Measurements from ENCODE around the gene FYN.

Gene FYN

DNA sequence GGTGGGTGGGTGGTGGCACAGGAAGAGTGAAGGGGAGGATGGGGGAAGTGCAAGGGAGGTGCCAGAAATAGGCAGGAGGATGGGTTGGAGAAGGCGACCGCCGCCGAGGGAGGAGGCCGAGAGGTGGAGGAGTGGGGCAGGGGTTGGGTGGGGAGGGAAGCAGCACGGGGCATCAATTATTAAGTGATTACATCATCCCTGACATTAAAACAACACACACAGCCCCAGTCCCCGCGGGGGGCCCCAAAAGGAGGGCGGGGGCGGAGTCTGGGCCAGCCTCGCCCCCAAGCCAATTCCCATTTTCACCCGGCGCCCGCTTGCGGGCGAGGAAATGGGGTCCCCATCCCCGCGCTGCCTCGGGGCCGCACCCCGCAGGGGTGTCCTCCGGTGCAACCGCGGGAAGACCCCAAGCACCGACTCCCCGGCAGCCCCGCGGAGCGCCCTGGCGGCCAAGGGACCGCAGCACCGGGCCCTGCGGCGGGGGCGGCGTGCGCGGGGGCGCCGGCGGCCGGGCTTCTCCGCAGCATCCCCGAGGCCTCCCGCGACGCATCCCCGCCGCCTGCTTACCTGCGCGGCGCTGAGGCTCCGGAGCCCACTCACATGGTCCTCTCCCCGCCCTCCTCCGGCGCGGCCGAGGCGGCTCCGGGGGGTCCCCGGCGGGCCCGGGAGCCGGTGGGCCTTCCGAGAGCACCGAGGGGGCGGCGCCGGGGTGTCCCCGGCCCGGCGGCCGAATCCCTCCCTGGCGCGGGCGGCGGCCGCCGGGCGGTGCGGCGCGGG, 663 bp downstream of the FYN start:
- Histone ChIP-seq H3K36me3 (ENCODE audit: insufficient read depth, low read length) (peaks cover 3% of the 10 kb centered on the region; the same call in 1 of the 2 replicates), H3K9me3 (ENCODE audit: low read depth, low read length) (no peaks in the 10 kb centered on the region), H3K4me3 (peak overlapping the region; percentile 82), H3K9ac (ENCODE audit: insufficient read length) (peak overlapping the region; percentile 83), H3K27ac (no peak overlapping the region)
- no peak for DNase-seq (ENCODE audit: low read depth, low spot score)
- no peak for TF ChIP-seq FOXP2 (optimal IDR thresholded peaks at IDR 0.05; ENCODE audit: control extremely low read depth, extremely low read length, insufficient read depth)
- TF ChIP-seq EZH2 (IDR thresholded peaks at IDR 0.05), result no peak
- no peak; the same call in 1 of the 2 replicates for TF ChIP-seq POLR2AphosphoS5 (IDR thresholded peaks at IDR 0.05; ENCODE audit: borderline replicate concordance, low read depth, low read length)

DNA sequence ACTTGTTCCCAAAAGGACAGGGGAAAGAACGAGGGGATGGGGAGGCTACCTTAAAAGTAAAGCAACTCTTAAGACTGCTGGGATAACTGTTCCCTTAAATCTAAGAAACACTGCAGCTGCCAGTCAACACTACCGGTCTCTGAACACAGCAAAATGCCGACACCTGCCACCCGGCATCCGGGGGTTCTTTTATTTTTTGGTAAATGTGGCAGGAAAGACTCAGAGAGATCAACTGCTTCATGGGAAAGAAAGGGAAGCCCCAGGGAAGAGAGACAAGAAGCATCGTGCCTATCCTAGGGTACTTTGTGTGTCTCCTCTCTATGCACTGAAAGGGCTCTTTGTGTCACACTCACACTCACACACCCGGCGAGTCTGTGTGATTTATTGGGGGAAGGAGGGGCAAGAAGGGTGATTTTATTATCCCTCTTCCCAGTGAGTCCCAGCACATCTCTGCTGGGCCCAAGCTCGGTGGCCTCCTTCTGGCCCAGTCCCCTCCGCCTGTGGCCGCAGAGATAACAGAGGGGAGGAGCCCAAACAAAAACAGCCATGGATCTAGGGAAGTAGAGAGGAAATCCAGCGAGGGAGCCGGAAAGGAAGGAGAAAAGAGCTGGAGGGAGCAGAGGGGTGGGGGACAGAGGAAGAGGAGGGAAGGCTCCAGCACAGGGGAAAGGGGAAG, 1.4 kb downstream of the FYN start:
- TF ChIP-seq FOXP2 (optimal IDR thresholded peaks at IDR 0.05; ENCODE audit: control extremely low read depth, extremely low read length, insufficient read depth) (no peak), POLR2AphosphoS5 (IDR thresholded peaks at IDR 0.05; ENCODE audit: borderline replicate concordance, low read depth, low read length) (no peak), EZH2 (IDR thresholded peaks at IDR 0.05) (no peak)
- Histone ChIP-seq H3K9me3 (ENCODE audit: low read depth, low read length) (no peaks in the 10 kb centered on the region), H3K9ac (ENCODE audit: insufficient read length) (peak overlapping the region; percentile 83), H3K4me3 (peak overlapping the region; percentile 82), H3K36me3 (ENCODE audit: insufficient read depth, low read length) (peaks cover 3% of the 10 kb centered on the region; the same call in 1 of the 2 replicates), H3K27ac (peak overlapping the region; percentile 60)
- DNase-seq (ENCODE audit: low read depth, low spot score), result no peak

DNA sequence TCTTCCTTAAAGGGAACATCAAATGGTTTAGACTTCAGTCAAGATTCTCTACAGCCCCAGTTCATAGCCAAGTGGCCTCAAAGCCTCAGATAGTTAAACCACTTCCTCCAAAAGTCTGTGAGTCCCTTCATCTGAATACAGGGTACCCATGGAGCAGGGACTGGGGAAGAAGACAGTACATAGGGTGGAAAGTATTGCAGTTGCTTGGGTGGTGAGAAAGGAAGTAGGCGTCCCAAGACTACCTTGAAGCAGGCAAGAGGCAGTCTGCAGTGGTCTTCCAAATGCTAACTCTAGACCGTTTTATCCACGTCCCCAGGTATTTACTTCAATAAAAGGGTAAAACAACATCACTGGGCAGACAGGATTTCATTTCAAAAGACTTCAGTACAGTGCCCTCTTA, 2.0 kb downstream of the FYN start:
- Histone ChIP-seq H3K4me3 (peak overlapping the region; percentile 82), H3K36me3 (ENCODE audit: insufficient read depth, low read length) (peaks cover 3% of the 10 kb centered on the region; the same call in 1 of the 2 replicates), H3K9me3 (ENCODE audit: low read depth, low read length) (no peaks in the 10 kb centered on the region), H3K9ac (ENCODE audit: insufficient read length) (peak overlapping the region; percentile 83), H3K27ac (no peak overlapping the region)
- DNase-seq (ENCODE audit: low read depth, low spot score), result no peak
- TF ChIP-seq POLR2AphosphoS5 (IDR thresholded peaks at IDR 0.05; ENCODE audit: borderline replicate concordance, low read depth, low read length) (no peak), EZH2 (IDR thresholded peaks at IDR 0.05) (no peak), FOXP2 (optimal IDR thresholded peaks at IDR 0.05; ENCODE audit: control extremely low read depth, extremely low read length, insufficient read depth) (no peak)

DNA sequence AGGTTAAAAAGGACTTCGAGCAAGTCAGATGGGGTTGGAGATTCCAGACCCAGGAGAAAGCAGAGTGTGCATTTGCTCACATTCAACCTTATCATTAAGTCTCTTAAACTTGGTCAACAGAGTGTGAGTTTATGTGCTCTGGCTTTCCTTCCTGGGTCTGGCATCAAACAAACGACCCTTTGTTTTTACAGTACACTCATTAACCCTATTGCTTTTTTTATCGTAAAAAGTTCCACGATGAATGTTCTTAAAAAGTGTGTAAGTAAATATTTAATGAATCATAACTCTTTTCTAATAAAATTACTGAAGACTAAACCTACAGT, 2.5 kb downstream of the FYN start:
- Histone ChIP-seq H3K9ac (ENCODE audit: insufficient read length) (no peak overlapping the region), H3K9me3 (ENCODE audit: low read depth, low read length) (no peaks in the 10 kb centered on the region), H3K27ac (no peak overlapping the region), H3K4me3 (peak overlapping the region; percentile 82), H3K36me3 (ENCODE audit: insufficient read depth, low read length) (peaks cover 3% of the 10 kb centered on the region; the same call in 1 of the 2 replicates)
- no peak for TF ChIP-seq EZH2 (IDR thresholded peaks at IDR 0.05)
- no peak for TF ChIP-seq FOXP2 (optimal IDR thresholded peaks at IDR 0.05; ENCODE audit: control extremely low read depth, extremely low read length, insufficient read depth)
- TF ChIP-seq POLR2AphosphoS5 (IDR thresholded peaks at IDR 0.05; ENCODE audit: borderline replicate concordance, low read depth, low read length), result no peak
- DNase-seq (ENCODE audit: low read depth, low spot score), result no peak

DNA sequence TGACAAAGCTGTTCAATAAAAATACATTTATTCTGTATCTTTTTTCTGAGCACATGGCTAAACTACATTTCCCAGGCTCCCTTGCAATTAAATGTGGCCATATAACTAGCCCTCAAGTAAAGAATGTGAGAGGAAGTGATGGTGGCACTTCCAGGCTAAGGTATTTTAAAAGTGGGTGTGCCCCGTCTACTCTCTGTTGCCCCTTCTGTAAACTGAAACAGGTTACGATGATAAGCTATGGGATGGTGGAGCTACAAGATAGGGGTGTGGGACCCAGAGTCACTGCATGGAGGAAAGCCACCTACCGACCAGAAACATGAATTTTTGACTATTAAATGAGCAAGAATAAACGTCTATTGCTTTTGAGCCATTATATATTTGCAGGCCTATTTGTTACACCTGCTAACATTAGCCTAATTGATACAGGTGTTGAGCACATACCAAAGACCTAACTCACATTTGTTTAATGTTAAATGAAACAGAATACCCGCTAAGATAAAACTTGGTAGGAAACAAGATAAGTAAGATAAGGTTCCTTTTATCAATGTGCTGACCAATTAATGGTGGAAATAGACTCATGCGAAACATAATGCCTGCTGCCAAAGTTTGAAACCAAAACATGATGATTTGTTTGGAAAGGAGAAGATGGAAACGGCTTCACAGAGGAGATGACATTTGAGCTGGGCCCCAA, 3.1 kb downstream of the FYN start:
- Histone ChIP-seq H3K9me3 (ENCODE audit: low read depth, low read length) (no peaks in the 10 kb centered on the region), H3K27ac (no peak overlapping the region), H3K9ac (ENCODE audit: insufficient read length) (no peak overlapping the region), H3K36me3 (ENCODE audit: insufficient read depth, low read length) (peaks cover 3% of the 10 kb centered on the region; the same call in 1 of the 2 replicates), H3K4me3 (peak overlapping the region; percentile 82)
- TF ChIP-seq FOXP2 (optimal IDR thresholded peaks at IDR 0.05; ENCODE audit: control extremely low read depth, extremely low read length, insufficient read depth), result no peak
- TF ChIP-seq EZH2 (IDR thresholded peaks at IDR 0.05), result no peak
- TF ChIP-seq POLR2AphosphoS5 (IDR thresholded peaks at IDR 0.05; ENCODE audit: borderline replicate concordance, low read depth, low read length), result no peak
- no peak for DNase-seq (ENCODE audit: low read depth, low spot score)

DNA sequence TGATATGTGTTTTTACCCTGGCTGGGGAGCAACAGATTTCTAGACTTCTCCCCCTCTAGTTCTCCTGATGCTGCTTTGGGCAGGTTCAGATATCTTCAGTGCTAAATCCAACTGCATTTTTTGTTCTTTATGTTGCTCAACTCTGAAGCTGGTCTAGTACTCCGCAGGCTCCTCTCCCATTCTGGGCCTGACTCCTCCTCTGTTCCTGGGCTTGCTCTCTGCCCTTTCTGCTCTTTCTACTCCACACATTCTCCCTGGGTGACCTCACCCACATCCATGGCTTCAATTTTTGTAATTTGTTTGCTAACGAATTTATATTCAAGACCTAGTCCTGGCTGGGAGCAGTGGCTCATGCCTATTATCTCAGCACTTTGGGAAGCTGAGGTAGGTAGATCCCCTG, 6.4 kb downstream of the FYN start:
- H3K27ac ChIP-seq, result no peak overlapping the region
- no peak for TF ChIP-seq FOXP2 (optimal IDR thresholded peaks at IDR 0.05; ENCODE audit: control extremely low read depth, extremely low read length, insufficient read depth)
- no peak for TF ChIP-seq POLR2AphosphoS5 (IDR thresholded peaks at IDR 0.05; ENCODE audit: borderline replicate concordance, low read depth, low read length)
- TF ChIP-seq EZH2 (IDR thresholded peaks at IDR 0.05), result no peak
- no peak overlapping the region for H3K9ac ChIP-seq (ENCODE audit: insufficient read length)
- H3K4me3 ChIP-seq, result no peak overlapping the region
- no peaks in the 10 kb centered on the region for H3K9me3 ChIP-seq (ENCODE audit: low read depth, low read length)
- DNase-seq (ENCODE audit: low read depth, low spot score), result no peak
- peaks cover 6% of the 10 kb centered on the region; the same call in 1 of the 2 replicates for H3K36me3 ChIP-seq (ENCODE audit: insufficient read depth, low read length)

DNA sequence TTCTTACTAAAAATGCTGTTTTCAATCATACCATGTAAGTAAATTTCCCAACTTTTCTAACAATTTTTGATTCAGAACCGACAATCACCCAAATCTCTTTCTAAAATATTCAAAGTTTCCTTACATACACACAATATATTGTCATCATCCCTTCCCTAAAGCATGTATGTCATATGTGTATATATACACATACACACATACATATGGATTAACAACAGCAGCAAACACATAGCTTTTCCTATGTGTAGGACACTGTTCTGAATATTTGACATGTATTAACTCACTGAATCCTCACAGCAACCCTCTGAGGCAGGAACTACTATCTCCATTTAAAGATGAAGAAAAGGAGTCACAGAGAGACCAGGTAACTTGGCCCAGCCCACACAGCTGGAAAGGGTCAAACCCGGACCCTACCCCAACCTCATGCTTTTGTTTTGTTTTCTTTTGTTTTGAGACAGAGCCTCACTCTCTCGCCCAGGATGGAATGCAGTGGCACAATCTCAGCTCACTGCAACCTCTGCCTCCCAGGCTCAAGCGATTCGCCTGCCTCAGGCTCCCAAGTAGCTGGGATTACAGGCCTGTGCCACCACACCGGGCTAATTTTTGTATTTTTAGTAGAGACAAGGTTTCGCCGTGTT, 7.2 kb downstream of the FYN start:
- TF ChIP-seq POLR2AphosphoS5 (IDR thresholded peaks at IDR 0.05; ENCODE audit: borderline replicate concordance, low read depth, low read length), result no peak
- TF ChIP-seq FOXP2 (optimal IDR thresholded peaks at IDR 0.05; ENCODE audit: control extremely low read depth, extremely low read length, insufficient read depth), result no peak
- no peak for TF ChIP-seq EZH2 (IDR thresholded peaks at IDR 0.05)
- no peak overlapping the region for H3K9ac ChIP-seq (ENCODE audit: insufficient read length)
- no peak overlapping the region for H3K4me3 ChIP-seq
- H3K36me3 ChIP-seq (ENCODE audit: insufficient read depth, low read length), result peaks cover 6% of the 10 kb centered on the region; the same call in 1 of the 2 replicates
- H3K27ac ChIP-seq, result no peak overlapping the region
- no peak for DNase-seq (ENCODE audit: low read depth, low spot score)
- H3K9me3 ChIP-seq (ENCODE audit: low read depth, low read length), result no peaks in the 10 kb centered on the region
